Measurements from ENCODE around the gene RABGAP1L. TPM values are rescaled to one million over a fixed set of nuclear protein-coding genes. Genes with fewer than 3 reads are reported as not detected.
"Not testable (repeated sequence)": the region's sequence is repeated elsewhere in the genome, so short reads cannot be mapped to it uniquely, and the experiment has no call there.

Gene RABGAP1L
- total RNA-seq, 1 experiment from 2014 or later, result 29.3 TPM

DNA sequence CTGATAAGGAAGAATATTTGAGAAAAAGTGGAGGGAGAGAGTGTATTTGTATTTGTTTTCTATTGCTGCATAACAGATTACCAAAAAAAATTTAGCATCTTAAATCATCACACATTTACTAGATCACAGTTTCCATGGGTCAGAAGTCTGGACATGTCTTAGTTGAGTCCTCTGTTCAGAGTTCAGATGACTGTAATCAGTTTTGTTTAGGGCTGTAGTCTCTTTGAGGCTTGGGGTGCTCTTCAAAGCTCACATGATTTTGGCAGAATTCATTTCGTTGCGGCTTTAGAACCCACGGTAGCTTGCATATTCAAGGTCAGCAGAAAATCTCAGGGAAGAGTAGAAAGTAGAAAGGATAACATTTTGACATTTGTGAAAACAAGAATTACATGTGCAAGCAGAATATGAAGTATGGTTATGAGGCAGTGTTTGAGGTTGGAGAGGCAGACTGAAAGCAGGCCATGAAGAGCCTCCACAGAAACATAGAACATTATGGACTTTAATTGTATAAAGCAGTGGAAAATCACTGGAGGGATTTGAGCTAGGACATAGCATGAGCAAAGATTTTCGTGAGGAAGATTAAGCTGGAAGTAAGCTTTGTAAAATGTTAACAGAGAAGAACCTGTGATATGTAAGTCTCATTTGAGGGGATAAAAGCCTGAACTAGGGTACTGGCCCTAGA is 177.8 kb downstream of the RABGAP1L start:
- ChIA-PET POLR2A (no interaction called here), RAD21 (ENCODE audit: low non-redundant PET in 1 of 2, low total read pairs in 2 of 2, uncharacterized antibody in 2 of 2, unreplicated experiment in 2 of 2) (no interaction called here), CTCF (no interaction called here)
- Histone ChIP-seq H3K9me3 (ENCODE audit: control insufficient read depth in 1 of 2, insufficient read depth in 1 of 2, low read depth in 1 of 2, low read length in 2 of 2) (no peaks in the 10 kb centered on the region), H3K4me1 (ENCODE audit: control insufficient read depth in 1 of 2, insufficient read depth in 2 of 2, low read length in 2 of 2) (no peaks in the 10 kb centered on the region), H3K9me2 (ENCODE audit: insufficient read depth) (no peaks in the 10 kb centered on the region), H3K27me3 (ENCODE audit: insufficient read depth, low read length) (no peaks in the 10 kb centered on the region), H3K27ac (ENCODE audit: low read depth, low read length) (no peak overlapping the region), H3K4me3 (replicated peaks in 1 of 2; ENCODE audit: low read depth in 1 of 2, low read length in 2 of 2) (no peak overlapping the region), H4K20me1 (ENCODE audit: insufficient read depth) (no peaks in the 10 kb centered on the region), H2AFZ (ENCODE audit: low read depth, low read length, poor library complexity, severe bottlenecking) (no peak overlapping the region), H3K36me3 (ENCODE audit: control insufficient read depth in 1 of 2, insufficient read depth in 2 of 2, low read length in 2 of 2) (no peaks in the 10 kb centered on the region), H3K79me2 (ENCODE audit: insufficient read depth, low read length) (no peaks in the 10 kb centered on the region), H3K4me2 (ENCODE audit: low read length) (no peak overlapping the region), H3K9ac (ENCODE audit: low read length) (no peak overlapping the region)
- DNase-seq (ENCODE audit: low read depth, low spot score), result no peak
- intact Hi-C loops (cut with micrococcal nuclease), result no loop called here
- BruUV-seq (replicated peaks), result no TSS peak
- ATAC-seq, result no peak
- TF ChIP-seq SIN3A (IDR thresholded peaks at IDR 0.05; ENCODE audit: low read depth), result no peak
- TF ChIP-seq EZH2phosphoT487 (IDR thresholded peaks at IDR 0.05; ENCODE audit: borderline replicate concordance), result no peak
- TF ChIP-seq CEBPB (IDR thresholded peaks at IDR 0.05; ENCODE audit: low read depth), result no peak
- no peak for TF ChIP-seq YY1 (IDR thresholded peaks at IDR 0.05; ENCODE audit: extremely low read depth, insufficient replicate concordance, low read depth, low read length)
- TF ChIP-seq ZFX (IDR thresholded peaks at IDR 0.05), result no peak
- TF ChIP-seq RAD21 (IDR thresholded peaks at IDR 0.05; ENCODE audit: low read depth), result no peak
- no peak for TF ChIP-seq SRF (IDR thresholded peaks at IDR 0.05; ENCODE audit: low read depth)
- TF ChIP-seq SP1 (IDR thresholded peaks at IDR 0.05; ENCODE audit: low read depth), result no peak

DNA sequence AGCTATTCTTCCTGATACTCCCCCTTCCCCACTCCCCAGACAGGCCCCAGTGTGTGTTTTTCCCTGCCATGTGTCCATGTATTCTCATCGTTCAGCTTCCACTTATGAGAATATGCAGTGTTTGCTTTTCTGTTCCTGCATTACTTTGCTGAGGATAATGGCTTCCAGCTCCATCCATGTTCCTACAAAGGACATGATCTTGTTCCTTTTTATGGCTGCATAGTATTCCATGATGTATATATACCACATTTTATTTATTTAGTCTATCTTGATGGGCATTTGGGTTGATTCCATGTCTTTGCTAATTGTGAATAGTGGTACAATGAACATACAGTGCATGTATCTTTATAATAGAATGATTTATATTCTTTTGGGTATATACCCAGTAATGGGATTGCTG is 181.1 kb downstream of the RABGAP1L start:
- H3K9me2 ChIP-seq (ENCODE audit: insufficient read depth); H3K9ac ChIP-seq (ENCODE audit: low read length); DNase-seq (ENCODE audit: low read depth, low spot score); H3K79me2 ChIP-seq (ENCODE audit: insufficient read depth, low read length); H3K4me2 ChIP-seq (ENCODE audit: low read length); H4K20me1 ChIP-seq (ENCODE audit: insufficient read depth); POLR2A ChIA-PET; H3K36me3 ChIP-seq (ENCODE audit: control insufficient read depth in 1 of 2, insufficient read depth in 2 of 2, low read length in 2 of 2); H3K27me3 ChIP-seq (ENCODE audit: insufficient read depth, low read length); RAD21 ChIA-PET (ENCODE audit: low non-redundant PET in 1 of 2, low total read pairs in 2 of 2, uncharacterized antibody in 2 of 2, unreplicated experiment in 2 of 2); H3K27ac ChIP-seq (ENCODE audit: low read depth, low read length); BruUV-seq (replicated peaks); intact Hi-C loops (cut with micrococcal nuclease); H2AFZ ChIP-seq (ENCODE audit: low read depth, low read length, poor library complexity, severe bottlenecking); CTCF ChIA-PET; H3K4me1 ChIP-seq (ENCODE audit: control insufficient read depth in 1 of 2, insufficient read depth in 2 of 2, low read length in 2 of 2); H3K4me3 ChIP-seq (replicated peaks in 1 of 2; ENCODE audit: low read depth in 1 of 2, low read length in 2 of 2); ATAC-seq; H3K9me3 ChIP-seq (ENCODE audit: control insufficient read depth in 1 of 2, insufficient read depth in 1 of 2, low read depth in 1 of 2, low read length in 2 of 2): not testable (repeated sequence)

Measured in HCT116 (cell line).